HG02571 (cell line): Measurements from ENCODE around the gene TSBP1.

Experiments
- ATAC-seq: cut with Tn5 transposase; IDR thresholded peaks from one replicate; pipeline ENCODE4 v1.9.1; 2021; ENCODE audit warnings: mild to moderate bottlenecking, moderate library complexity; ENCODE audit not compliant: unreplicated experiment

The TSBP1 gene

GRCh38 chr6:32371803-32372202 lies at the start of gene TSBP1:
TSBP1 (minus strand) TSS chr6:32371903; CDS start chr6:32371706, 197 bp downstream.
- no peak for ATAC-seq

GRCh38 chr6:32416036-32416435 lies 44.3 kb upstream of the TSBP1 start:
- ATAC-seq: no peak

- ATAC-seq: no peak
These were observed 43.9 kb upstream of the TSBP1 start for GRCh38 chr6:32415521-32416019.

DNA sequence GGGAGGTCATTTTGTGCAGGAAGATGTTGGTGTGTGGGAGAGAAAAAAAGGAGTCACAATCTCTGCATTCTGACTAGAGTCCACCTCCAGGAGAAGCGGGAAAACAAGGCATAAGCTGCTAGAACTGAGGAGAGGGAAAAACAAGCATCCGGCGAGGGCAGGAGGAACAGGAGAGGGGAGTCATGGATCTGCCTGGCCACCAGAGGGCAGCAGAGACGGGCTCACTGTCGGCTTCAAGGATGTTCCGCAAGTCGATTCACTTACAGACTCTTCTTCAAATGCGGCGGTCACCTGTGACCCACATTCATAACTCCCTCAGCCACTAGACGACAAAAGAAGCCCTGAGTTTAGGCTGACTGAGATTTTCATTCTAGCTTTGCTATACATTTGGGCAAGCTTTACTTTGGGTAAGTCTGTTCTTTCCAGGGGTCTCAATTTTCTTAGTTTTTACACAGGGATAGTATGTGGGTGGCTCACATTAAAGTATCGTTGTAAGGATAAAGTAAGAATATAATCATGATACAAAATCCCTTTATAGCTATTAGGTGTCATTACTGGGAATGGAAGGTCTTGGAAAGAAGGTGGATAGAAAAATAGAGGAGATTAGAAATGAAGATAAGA lies 41.8 kb upstream of the TSBP1 start:
- no peak for ATAC-seq

DNA sequence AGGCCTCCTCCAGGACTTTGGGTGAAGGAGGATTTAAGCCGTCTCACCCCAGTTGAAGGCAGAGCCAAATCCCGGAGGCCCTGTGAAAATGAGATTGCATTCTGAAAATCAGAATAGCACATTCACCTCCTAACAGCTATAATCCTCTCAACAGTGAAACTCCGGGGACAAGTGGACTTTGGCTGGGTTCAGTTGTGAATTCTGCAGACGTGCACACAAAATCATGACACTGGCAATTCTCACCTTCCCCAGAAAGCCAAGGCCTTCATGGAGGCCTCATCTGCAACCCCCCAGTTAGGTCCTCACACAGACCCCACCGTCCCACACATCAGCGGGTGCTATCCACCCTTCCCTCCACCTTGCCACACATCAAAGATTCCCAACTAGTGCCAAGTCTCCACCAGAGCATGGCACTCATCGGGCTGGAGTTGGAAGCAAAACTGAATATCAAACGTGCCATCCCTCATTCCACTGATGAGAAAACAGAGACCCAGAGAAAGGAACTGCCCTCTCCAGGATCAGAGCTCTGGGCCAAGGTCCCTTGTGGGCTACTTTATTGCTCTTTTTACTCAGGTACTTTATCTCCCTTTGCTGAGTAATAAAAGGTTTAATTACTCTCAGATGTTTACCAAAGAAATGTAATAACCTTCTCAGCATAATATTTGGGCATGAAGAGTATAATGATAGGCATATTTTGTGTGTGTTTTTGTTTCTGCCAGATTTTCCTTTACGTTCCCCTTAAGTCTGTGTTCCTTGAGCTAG lies 40.0 kb upstream of the TSBP1 start:
- ATAC-seq: no peak

- ATAC-seq: no peak
These were observed 39.2 kb upstream of the TSBP1 start for GRCh38 chr6:32410906-32411305.

DNA sequence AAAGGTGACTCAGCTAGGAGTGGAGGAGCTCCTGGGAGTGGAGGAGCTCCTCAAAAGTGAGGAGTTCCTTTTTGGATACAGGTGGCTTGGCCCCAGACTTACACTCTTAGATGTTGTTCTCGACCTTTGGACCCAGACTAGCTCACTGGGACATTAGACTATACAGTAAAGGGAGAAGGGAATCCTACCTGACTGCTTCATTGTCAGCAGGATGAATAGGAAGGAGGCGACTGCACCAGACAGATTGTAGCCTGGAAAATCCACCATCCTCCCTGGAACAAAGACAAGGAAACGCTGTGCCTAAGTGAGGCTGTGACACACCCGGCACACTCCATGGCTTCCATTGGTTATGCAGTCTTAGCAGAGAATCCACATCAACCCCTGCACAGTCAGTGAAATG lies 35.2 kb upstream of the TSBP1 start, which contains the start of gene BTNL2:
Gene BTNL2, minus strand, starts transcription at position 325 of the 400 bp plus-strand sequence. Its CDS starts 58 bp downstream, at position 267.
- no peak for ATAC-seq

DNA sequence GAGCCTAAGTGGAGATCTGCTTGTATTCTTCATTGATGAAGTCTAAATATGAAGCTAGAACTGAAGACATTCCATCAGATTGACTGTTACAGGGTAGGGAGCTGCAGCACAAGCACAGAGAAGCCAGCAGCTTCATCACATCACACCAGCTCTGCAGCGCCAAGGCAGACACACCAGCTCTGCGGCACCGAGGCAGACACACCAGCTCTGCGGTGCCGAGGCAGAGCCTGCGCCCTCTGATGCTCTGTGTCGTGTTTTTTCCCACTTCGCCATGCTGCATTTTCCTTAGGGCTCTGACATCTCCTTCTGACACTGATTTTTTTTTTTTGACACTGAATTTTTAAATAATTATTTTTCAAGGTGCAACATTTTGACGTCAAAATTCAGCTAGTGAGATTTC lies 34.5 kb upstream of the TSBP1 start:
- ATAC-seq: no peak

DNA sequence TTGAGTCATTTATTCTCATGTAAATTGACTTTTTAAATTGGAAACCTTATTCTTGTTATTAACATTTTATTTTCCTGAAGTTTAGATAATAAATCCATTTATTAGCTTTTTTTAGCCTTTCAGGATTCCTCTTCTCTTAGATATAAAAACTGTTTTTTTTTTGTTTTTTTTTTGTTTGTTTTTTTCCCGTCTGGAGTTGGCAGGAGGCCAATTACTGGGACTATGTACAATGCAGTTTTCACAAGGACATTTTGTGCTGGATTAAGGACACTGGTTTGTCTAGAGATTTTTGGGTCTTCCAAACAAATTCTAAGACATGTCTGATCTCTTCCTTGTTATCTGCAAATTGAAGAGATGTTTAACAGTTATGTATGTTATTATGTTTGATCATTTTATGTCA lies 34.0 kb upstream of the TSBP1 start:
- no peak for ATAC-seq

GRCh38 chr6:32402812-32403211 lies 31.1 kb upstream of the TSBP1 start:
- ATAC-seq: no peak

GRCh38 chr6:32401284-32401963 lies 29.7 kb upstream of the TSBP1 start:
- ATAC-seq: no peak

- ATAC-seq: peak; percentile 90
These were observed 25.7 kb upstream of the TSBP1 start for GRCh38 chr6:32397252-32397920.

- ATAC-seq: no peak
These were observed 24.3 kb upstream of the TSBP1 start for GRCh38 chr6:32396028-32396427.

- ATAC-seq: no peak
These were observed 22.1 kb upstream of the TSBP1 start for GRCh38 chr6:32393665-32394420.

DNA sequence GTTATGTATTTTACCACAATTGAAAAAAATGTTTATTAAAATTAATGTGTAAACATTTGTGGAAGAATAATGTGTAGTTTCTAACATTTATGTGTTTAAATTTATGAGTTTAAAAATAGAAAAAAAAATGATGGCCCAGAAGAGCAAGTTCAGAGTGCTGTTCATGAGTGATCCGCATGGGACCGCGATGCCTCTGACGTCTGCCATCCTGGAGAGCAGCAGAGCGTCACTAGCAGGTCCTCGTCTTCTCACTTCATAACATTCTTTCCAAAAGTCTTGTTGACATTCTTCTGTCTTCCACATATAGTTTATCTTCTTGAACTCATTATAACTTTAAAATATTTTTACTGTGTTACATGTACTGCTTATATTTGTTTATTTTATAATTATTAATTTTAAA lies 19.8 kb upstream of the TSBP1 start:
- no peak for ATAC-seq

DNA sequence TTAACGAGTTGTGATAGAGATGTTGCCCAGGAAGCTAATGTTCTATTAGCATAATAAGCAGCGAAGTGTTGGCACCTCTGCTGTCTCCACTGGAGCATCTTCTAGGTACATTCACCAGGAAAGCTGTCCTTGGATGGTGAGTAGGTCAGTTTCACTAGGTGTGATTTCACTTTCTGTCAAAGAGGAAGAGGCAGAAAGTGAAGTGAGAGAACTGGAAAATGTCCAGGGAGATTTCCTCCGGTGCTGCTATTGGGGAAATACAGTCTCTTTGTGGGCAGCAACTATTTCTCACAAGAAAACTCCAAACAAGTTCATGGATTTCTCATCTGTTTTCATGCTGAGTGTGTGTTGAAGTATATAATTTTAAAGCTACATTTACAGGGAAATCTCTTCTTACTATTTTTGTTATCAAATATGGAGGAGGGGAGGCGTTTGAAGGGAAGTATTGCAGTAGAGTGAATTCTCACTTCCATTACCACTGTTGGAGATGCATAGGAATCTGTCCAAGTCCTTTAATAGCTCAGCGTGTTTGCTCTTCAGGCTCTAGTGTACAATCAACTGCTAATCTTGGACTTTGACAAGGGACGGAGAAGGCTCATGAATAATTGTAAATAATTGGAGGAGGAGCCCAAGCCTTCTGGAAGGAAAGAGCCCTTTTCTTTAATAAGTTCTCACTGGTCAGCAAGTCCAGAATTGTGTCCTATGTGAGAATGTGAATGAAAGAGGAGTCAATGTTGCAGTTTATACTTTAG lies 16.1 kb upstream of the TSBP1 start:
- ATAC-seq: no peak

GRCh38 chr6:32386040-32386439 lies 14.3 kb upstream of the TSBP1 start:
- ATAC-seq: no peak

DNA sequence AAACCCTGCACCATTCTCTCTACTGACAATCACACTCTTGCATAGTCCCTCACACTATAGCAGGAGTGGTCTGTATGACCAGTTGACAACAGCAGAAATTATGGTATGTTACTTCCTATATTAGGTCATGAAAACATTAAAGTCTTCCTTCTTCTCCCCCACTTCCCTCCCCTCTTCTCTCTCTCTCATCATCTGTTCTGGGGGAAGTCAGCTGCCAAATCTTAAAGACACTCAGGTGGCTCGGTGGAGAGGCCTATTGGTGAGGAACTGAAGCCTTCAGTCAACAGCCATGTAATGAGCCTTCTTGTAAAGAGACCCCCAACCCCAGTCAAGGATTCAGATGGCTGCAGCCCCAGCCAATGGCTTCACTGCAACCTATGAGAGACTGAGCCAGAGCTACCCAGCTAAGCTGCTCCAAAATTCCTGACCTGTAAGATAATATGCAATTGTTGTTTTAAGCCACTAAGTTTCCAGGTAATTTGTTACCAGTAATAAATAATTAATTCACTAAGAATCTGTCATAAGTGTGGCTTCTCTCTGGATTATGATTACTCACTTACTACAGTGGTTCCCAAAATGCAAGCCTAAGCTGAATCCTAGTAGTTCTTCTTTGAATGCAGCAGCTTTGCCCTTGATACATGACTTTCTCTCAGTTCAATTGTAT lies 11.2 kb upstream of the TSBP1 start:
- no peak for ATAC-seq

- ATAC-seq: no peak
These were observed 7.8 kb upstream of the TSBP1 start for GRCh38 chr6:32379545-32379944.
